ENCODE results near the gene CHST7. TPM values are rescaled to one million over a fixed set of nuclear protein-coding genes. Genes with fewer than 3 reads are reported as not detected.

CHST7 gene
- total and polyA plus RNA-seq, 2 donors (not counting 1 experiment from before 2014, with no cell fraction given): 3.7 to 11.2 TPM

DNA sequence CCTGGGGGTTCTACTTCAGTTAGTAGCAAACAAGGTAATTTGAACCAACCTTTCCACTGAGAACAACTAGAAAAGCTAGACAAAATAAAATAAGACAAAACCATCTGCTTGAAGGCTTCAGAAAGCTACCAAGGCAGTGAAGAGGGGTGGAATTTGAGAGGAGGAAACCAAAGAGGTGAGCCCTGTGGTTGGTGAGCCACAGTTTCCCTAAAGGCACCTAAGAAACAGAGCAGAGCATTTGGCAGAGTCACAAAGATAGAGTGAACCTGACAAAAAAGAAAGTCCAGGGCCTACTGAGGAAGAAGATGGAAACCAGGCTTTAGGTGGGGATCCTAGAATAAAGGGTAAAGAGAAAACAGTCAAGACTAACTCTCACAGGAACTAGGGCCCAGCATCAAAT, 44.3 kb downstream of the CHST7 start:
- Histone ChIP-seq H3K79me2 (ENCODE audit: control insufficient read depth, insufficient read depth, low read length) (no peaks in the 10 kb centered on the region), H3K27me3 (ENCODE audit: control insufficient read depth, insufficient read depth, low read length) (no peaks in the 10 kb centered on the region), H3K27ac (ENCODE audit: insufficient read depth, low read length) (no peak overlapping the region), H3K4me3 (replicated peaks in 1 of 4; ENCODE audit: control extremely low read depth in 1 of 4, insufficient read depth in 1 of 4, low read depth in 3 of 4, low read length in 4 of 4) (no peak overlapping the region), H3K4me2 (ENCODE audit: extremely low read depth, insufficient read depth, low read length) (no peak overlapping the region), H3K9me3 (ENCODE audit: control insufficient read depth, insufficient read depth, low read depth, low read length) (no peaks in the 10 kb centered on the region), H3K36me3 (ENCODE audit: control insufficient read depth, insufficient read depth, low read length) (peaks cover 2% of the 10 kb centered on the region), H3K9ac (ENCODE audit: insufficient read depth, low read length) (no peak overlapping the region), H3K4me1 (ENCODE audit: control insufficient read depth, extremely low read depth, insufficient read depth, low read length) (no peaks in the 10 kb centered on the region), H4K20me1 (ENCODE audit: control insufficient read depth, extremely low read depth, insufficient read depth, low read length) (no peaks in the 10 kb centered on the region), H2AFZ (ENCODE audit: low read length) (no peak overlapping the region)
- no peak for TF ChIP-seq EZH2 (IDR thresholded peaks at IDR 0.05; ENCODE audit: low read length, missing control alignments)
- TF ChIP-seq, protein P1, sequence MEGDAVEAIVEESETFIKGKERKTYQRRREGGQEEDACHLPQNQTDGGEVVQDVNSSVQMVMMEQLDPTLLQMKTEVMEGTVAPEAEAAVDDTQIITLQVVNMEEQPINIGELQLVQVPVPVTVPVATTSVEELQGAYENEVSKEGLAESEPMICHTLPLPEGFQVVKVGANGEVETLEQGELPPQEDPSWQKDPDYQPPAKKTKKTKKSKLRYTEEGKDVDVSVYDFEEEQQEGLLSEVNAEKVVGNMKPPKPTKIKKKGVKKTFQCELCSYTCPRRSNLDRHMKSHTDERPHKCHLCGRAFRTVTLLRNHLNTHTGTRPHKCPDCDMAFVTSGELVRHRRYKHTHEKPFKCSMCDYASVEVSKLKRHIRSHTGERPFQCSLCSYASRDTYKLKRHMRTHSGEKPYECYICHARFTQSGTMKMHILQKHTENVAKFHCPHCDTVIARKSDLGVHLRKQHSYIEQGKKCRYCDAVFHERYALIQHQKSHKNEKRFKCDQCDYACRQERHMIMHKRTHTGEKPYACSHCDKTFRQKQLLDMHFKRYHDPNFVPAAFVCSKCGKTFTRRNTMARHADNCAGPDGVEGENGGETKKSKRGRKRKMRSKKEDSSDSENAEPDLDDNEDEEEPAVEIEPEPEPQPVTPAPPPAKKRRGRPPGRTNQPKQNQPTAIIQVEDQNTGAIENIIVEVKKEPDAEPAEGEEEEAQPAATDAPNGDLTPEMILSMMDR (conservative IDR thresholded peaks at IDR 0.05 in 1 of 2, IDR thresholded peaks at IDR 0.05 in 1 of 2; ENCODE audit: low read depth in 1 of 2, low read length in 2 of 2): no peak
- DNase-seq (ENCODE audit: low read depth in 2 of 2): no peak

DNA sequence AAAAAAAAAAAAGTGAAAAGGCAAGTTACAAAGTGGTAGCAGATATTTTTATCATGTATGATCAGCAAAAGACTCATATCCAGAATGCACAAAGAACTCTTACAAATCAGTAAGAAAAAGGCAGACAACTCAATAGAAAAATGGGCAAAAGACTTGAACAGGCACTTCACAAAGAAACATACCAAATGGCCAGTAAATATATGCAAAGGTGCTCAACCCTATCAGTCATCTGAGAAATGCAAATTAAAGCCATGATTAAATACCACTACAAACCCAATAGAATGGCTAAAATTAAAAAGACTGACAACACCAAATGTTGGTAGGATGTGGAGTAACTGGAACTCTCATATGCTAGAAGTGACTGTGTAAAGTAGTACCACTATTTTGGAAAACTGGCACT, 45.4 kb downstream of the CHST7 start:
- Histone ChIP-seq H3K79me2 (ENCODE audit: control insufficient read depth, insufficient read depth, low read length) (no peaks in the 10 kb centered on the region), H3K4me3 (replicated peaks in 1 of 4; ENCODE audit: control extremely low read depth in 1 of 4, insufficient read depth in 1 of 4, low read depth in 3 of 4, low read length in 4 of 4) (no peak overlapping the region), H3K4me2 (ENCODE audit: extremely low read depth, insufficient read depth, low read length) (no peak overlapping the region), H2AFZ (ENCODE audit: low read length) (no peak overlapping the region), H3K27me3 (ENCODE audit: control insufficient read depth, insufficient read depth, low read length) (no peaks in the 10 kb centered on the region), H3K9ac (ENCODE audit: insufficient read depth, low read length) (no peak overlapping the region), H3K36me3 (ENCODE audit: control insufficient read depth, insufficient read depth, low read length) (peaks cover 2% of the 10 kb centered on the region), H4K20me1 (ENCODE audit: control insufficient read depth, extremely low read depth, insufficient read depth, low read length) (no peaks in the 10 kb centered on the region), H3K4me1 (ENCODE audit: control insufficient read depth, extremely low read depth, insufficient read depth, low read length) (no peaks in the 10 kb centered on the region), H3K9me3 (ENCODE audit: control insufficient read depth, insufficient read depth, low read depth, low read length) (no peaks in the 10 kb centered on the region), H3K27ac (ENCODE audit: insufficient read depth, low read length) (no peak overlapping the region)
- TF ChIP-seq EZH2 (IDR thresholded peaks at IDR 0.05; ENCODE audit: low read length, missing control alignments): no peak
- TF ChIP-seq, protein P1 (conservative IDR thresholded peaks at IDR 0.05 in 1 of 2, IDR thresholded peaks at IDR 0.05 in 1 of 2; ENCODE audit: low read depth in 1 of 2, low read length in 2 of 2): no peak
- no peak for DNase-seq (ENCODE audit: low read depth in 2 of 2)

DNA sequence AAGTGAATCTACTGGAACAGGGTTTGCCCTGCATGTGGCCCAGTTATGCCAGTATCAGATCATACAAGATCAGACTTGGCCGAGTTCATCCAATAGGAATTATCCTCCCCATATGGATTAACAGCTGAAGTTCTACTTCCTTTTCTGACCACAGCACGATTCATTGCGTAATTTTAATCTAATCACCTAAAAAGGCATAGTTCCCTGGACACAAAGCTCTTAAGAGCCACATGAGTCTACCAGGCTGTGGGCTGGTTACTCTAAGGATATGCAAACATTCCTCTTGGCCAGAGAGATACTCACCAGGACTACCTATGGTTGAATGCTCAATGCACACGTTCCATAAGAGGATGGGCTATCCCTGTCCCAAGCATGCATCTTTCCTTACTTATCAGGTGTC, 46.9 kb downstream of the CHST7 start:
- Histone ChIP-seq H3K9me3 (ENCODE audit: control insufficient read depth, insufficient read depth, low read depth, low read length) (no peaks in the 10 kb centered on the region), H2AFZ (ENCODE audit: low read length) (no peak overlapping the region), H3K27me3 (ENCODE audit: control insufficient read depth, insufficient read depth, low read length) (no peaks in the 10 kb centered on the region), H3K4me3 (replicated peaks in 1 of 4; ENCODE audit: control extremely low read depth in 1 of 4, insufficient read depth in 1 of 4, low read depth in 3 of 4, low read length in 4 of 4) (no peak overlapping the region), H3K4me2 (ENCODE audit: extremely low read depth, insufficient read depth, low read length) (no peak overlapping the region), H3K27ac (ENCODE audit: insufficient read depth, low read length) (no peak overlapping the region), H3K4me1 (ENCODE audit: control insufficient read depth, extremely low read depth, insufficient read depth, low read length) (no peaks in the 10 kb centered on the region), H3K79me2 (ENCODE audit: control insufficient read depth, insufficient read depth, low read length) (no peaks in the 10 kb centered on the region), H4K20me1 (ENCODE audit: control insufficient read depth, extremely low read depth, insufficient read depth, low read length) (no peaks in the 10 kb centered on the region), H3K36me3 (ENCODE audit: control insufficient read depth, insufficient read depth, low read length) (peaks cover 2% of the 10 kb centered on the region), H3K9ac (ENCODE audit: insufficient read depth, low read length) (no peak overlapping the region)
- TF ChIP-seq, protein P1 (conservative IDR thresholded peaks at IDR 0.05 in 1 of 2, IDR thresholded peaks at IDR 0.05 in 1 of 2; ENCODE audit: low read depth in 1 of 2, low read length in 2 of 2): no peak
- no peak for TF ChIP-seq EZH2 (IDR thresholded peaks at IDR 0.05; ENCODE audit: low read length, missing control alignments)
- peak in 1 of 2 donors; percentile 30 for DNase-seq (ENCODE audit: low read depth in 2 of 2)

Measured in fibroblast of lung (primary cell).